Stimulated activated CD4-positive, alpha-beta T cell treated with anti-CD3 and anti-CD28 coated beads, Interleukin-15, amount 100 ng/mL, for 1 hour (primary cell): ENCODE data around the gene SDK1.

Source experiments
- DNase-seq, 2 donors: peaks; one replicate each; pipeline ENCODE4 v3.0.0-alpha.2; 2020; ENCODE audit warnings: low read depth in 1 of 2, low spot score in 1 of 2

SDK1 gene

GRCh38 chr7:4186513-4186780 is 885.4 kb downstream of the SDK1 start:
- no peak for DNase-seq

- no peak for DNase-seq
Observed at GRCh38 chr7:4188651-4189050, 887.6 kb downstream of the SDK1 start.

- DNase-seq, result no peak
Observed at GRCh38 chr7:4189131-4189570, 888.1 kb downstream of the SDK1 start.

- no peak for DNase-seq
Observed at GRCh38 chr7:4190010-4190981, 889.2 kb downstream of the SDK1 start.

GRCh38 chr7:4191046-4191445 is 890.0 kb downstream of the SDK1 start:
- no peak for DNase-seq

GRCh38 chr7:4191525-4191924 is 890.5 kb downstream of the SDK1 start:
- DNase-seq, result no peak

- DNase-seq, result no peak
Observed at GRCh38 chr7:4195660-4196059, 894.6 kb downstream of the SDK1 start.

GRCh38 chr7:4196121-4196819 is 895.2 kb downstream of the SDK1 start:
- no peak for DNase-seq

- no peak for DNase-seq
Observed at GRCh38 chr7:4198301-4198700, 897.2 kb downstream of the SDK1 start.

GRCh38 chr7:4200546-4201094 is 899.6 kb downstream of the SDK1 start:
- no peak for DNase-seq

- no peak for DNase-seq
Observed at GRCh38 chr7:4201566-4201965, 900.5 kb downstream of the SDK1 start.

GRCh38 chr7:4202154-4202736 is 901.2 kb downstream of the SDK1 start:
- DNase-seq, result no peak

- DNase-seq, result no peak
Observed at GRCh38 chr7:4202954-4203353, 901.9 kb downstream of the SDK1 start.

- DNase-seq, result no peak
Observed at GRCh38 chr7:4203626-4204512, 902.8 kb downstream of the SDK1 start.

GRCh38 chr7:4204513-4205165 is 903.6 kb downstream of the SDK1 start:
- DNase-seq, result peak in 1 of 2 donors; percentile 21

GRCh38 chr7:4205828-4206227 is 904.8 kb downstream of the SDK1 start:
- no peak for DNase-seq

GRCh38 chr7:4207011-4207410 is 906.0 kb downstream of the SDK1 start:
- no peak for DNase-seq

- DNase-seq, result no peak
Observed at GRCh38 chr7:4208086-4208485, 907.0 kb downstream of the SDK1 start.

- DNase-seq, result no peak
Observed at GRCh38 chr7:4208586-4208985, 907.5 kb downstream of the SDK1 start.

- DNase-seq, result no peak
Observed at GRCh38 chr7:4209126-4209525, 908.1 kb downstream of the SDK1 start.
